Loucy (cell line): ENCODE measurements around the gene CERK.

Experiments used
- H2AFZ ChIP-seq: fragments of 200-600 bp; sonication (generic); 2 replicates; pipeline ENCODE4 v1.6.0; 2016; ENCODE audit warnings: antibody characterized with exemption, mild to moderate bottlenecking, low read length, moderate library complexity
- H3F3A ChIP-seq: fragments of 200-600 bp; 2 replicates; pipeline ENCODE4 v1.6.0; 2016; ENCODE audit warnings: antibody characterized with exemption, low read depth, mild to moderate bottlenecking
- H3K27me3 ChIP-seq: fragments of 200-600 bp; sonication (generic); 2 replicates; pipeline ENCODE4 v1.6.1; 2014; ENCODE audit warnings: low read length, mild to moderate bottlenecking; ENCODE audit not compliant: insufficient read depth, poor library complexity, severe bottlenecking
- H3K36me3 ChIP-seq: fragments of 200-600 bp; sonication (generic); 2 replicates; pipeline ENCODE4 v1.6.1; 2016; ENCODE audit warnings: low read length; ENCODE audit not compliant: insufficient read depth
- H3K4me1 ChIP-seq: fragments of 200-600 bp; sonication (generic); 2 replicates; pipeline ENCODE4 v1.5.1; 2014; ENCODE audit warnings: low read length, mild to moderate bottlenecking; ENCODE audit not compliant: insufficient read depth, poor library complexity, severe bottlenecking
- H3K4me2 ChIP-seq: fragments of 200-600 bp; sonication (generic); 2 replicates; pipeline ENCODE4 v1.6.0; 2014; ENCODE audit warnings: antibody characterized with exemption, low read length, low read depth, mild to moderate bottlenecking; ENCODE audit not compliant: poor library complexity, severe bottlenecking
- H3K4me3 ChIP-seq: fragments of 200-600 bp; sonication (generic); 2 replicates; pipeline ENCODE4 v1.5.1; 2014; ENCODE audit warnings: low read length, mild to moderate bottlenecking, mixed read lengths; ENCODE audit not compliant: poor library complexity, severe bottlenecking
- H3K79me2 ChIP-seq: fragments of 200-600 bp; sonication (generic); 2 replicates; pipeline ENCODE4 v1.6.1; 2014; ENCODE audit warnings: low read length; ENCODE audit not compliant: insufficient read depth
- H3K9ac ChIP-seq: fragments of 200-600 bp; sonication (generic); 2 replicates; pipeline ENCODE4 v1.6.0; 2014; ENCODE audit warnings: mild to moderate bottlenecking, low read depth, low read length, moderate library complexity; ENCODE audit not compliant: poor library complexity, severe bottlenecking
- H3K9me2 ChIP-seq: fragments of 200-600 bp; sonication (generic); replicated peaks from 2 replicates; pipeline ENCODE4 v1.6.1; 2016; ENCODE audit warnings: low read depth, low read length, mixed read lengths
- H3K9me3 ChIP-seq: fragments of 200-600 bp; sonication (generic); 2 replicates; pipeline ENCODE4 v1.6.1; 2014; ENCODE audit warnings: mild to moderate bottlenecking, antibody characterized with exemption, low read length, low read depth; ENCODE audit not compliant: insufficient read depth
- H4K20me1 ChIP-seq: fragments of 200-600 bp; sonication (generic); 2 replicates; pipeline ENCODE4 v1.6.0; 2014; ENCODE audit warnings: antibody characterized with exemption, low read length, mild to moderate bottlenecking; ENCODE audit not compliant: insufficient read depth, poor library complexity, severe bottlenecking
- CTCF ChIP-seq: fragments of 200-600 bp; sonication (generic); conservative IDR thresholded peaks from 2 replicates; pipeline ENCODE4 v1.5.1; 2014; ENCODE audit warnings: mild to moderate bottlenecking, antibody characterized with exemption, low read length
- EZH2phosphoT487 ChIP-seq: fragments of 200-600 bp; IDR thresholded peaks from 2 replicates; pipeline ENCODE4 v1.6.1; 2018; ENCODE audit warnings: antibody characterized with exemption, mild to moderate bottlenecking, moderate library complexity, borderline replicate concordance

The CERK gene

GRCh38 chr22:46701262-46701661, 36.8 kb downstream of the CERK start:
- Histone ChIP-seq H3K9ac (no peak overlapping the region), H3K27me3 (no peaks in the 10 kb centered on the region), H3K9me3 (no peaks in the 10 kb centered on the region), H3K9me2 (no peaks in the 10 kb centered on the region), H3K36me3 (peaks cover 68% of the 10 kb centered on the region; the same call in 1 of the 2 replicates), H3F3A (no peaks in the 10 kb centered on the region), H3K4me1 (no peaks in the 10 kb centered on the region), H3K79me2 (no peaks in the 10 kb centered on the region), H3K4me3 (no peak overlapping the region), H3K4me2 (no peak overlapping the region), H4K20me1 (no peaks in the 10 kb centered on the region), H2AFZ (no peak overlapping the region)
- TF ChIP-seq CTCF (no peak), EZH2phosphoT487 (no peak)

GRCh38 chr22:46699091-46699490, 39.0 kb downstream of the CERK start:
- Histone ChIP-seq H3F3A (no peaks in the 10 kb centered on the region), H3K4me3 (no peak overlapping the region), H3K9me3 (no peaks in the 10 kb centered on the region), H3K36me3 (peaks cover 81% of the 10 kb centered on the region; the same call in 1 of the 2 replicates), H3K4me1 (no peaks in the 10 kb centered on the region), H3K9me2 (no peaks in the 10 kb centered on the region), H3K4me2 (no peak overlapping the region), H3K9ac (no peak overlapping the region), H3K27me3 (no peaks in the 10 kb centered on the region), H3K79me2 (no peaks in the 10 kb centered on the region), H4K20me1 (no peaks in the 10 kb centered on the region), H2AFZ (no peak overlapping the region)
- TF ChIP-seq CTCF (no peak), EZH2phosphoT487 (no peak)

DNA sequence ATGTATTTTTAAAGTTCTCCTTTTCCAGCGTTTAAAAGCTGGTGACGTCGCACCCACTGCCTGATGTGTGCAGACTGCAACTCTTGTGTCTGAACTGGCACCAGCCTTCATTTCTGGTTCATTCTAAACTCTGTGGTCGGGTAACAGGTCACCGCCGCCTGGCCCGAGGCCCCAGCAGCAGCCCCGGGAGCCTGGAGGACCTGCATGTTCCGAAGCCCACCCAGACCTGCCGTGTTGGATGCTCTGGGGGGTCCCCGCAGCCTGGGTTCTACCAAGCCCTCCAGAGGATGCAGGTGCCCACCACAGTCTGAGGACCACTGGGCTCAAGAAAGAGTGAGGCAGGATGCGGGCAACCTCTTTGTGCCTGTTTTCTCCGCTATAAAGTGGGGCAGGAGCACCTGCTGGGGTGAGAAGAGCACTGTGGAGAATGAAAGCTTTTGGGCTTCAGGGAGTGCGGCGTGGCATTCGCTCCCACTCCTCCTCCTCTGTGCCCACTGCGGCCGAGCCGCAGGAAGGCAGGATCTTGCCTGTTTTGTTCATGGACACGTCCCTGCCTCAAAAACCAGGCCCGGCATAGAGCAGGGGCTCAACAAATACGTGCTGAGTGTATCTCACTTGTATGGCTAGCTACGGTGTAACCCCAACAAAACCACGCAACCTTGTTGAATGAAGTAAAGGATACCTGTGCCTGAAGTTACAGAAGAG, 40.1 kb downstream of the CERK start:
- H2AFZ ChIP-seq, result no peak overlapping the region
- TF ChIP-seq EZH2phosphoT487 (no peak), CTCF (no peak)
- no peaks in the 10 kb centered on the region for H3K9me3 ChIP-seq
- peaks cover 83% of the 10 kb centered on the region; the same call in 1 of the 2 replicates for H3K36me3 ChIP-seq
- H4K20me1 ChIP-seq, result no peaks in the 10 kb centered on the region
- H3K79me2 ChIP-seq, result no peaks in the 10 kb centered on the region
- H3K4me3 ChIP-seq, result no peak overlapping the region
- no peaks in the 10 kb centered on the region for H3K9me2 ChIP-seq
- H3K9ac ChIP-seq, result no peak overlapping the region
- no peaks in the 10 kb centered on the region for H3F3A ChIP-seq
- H3K4me1 ChIP-seq, result no peaks in the 10 kb centered on the region
- no peaks in the 10 kb centered on the region for H3K27me3 ChIP-seq
- H3K4me2 ChIP-seq, result no peak overlapping the region
